Thoracic aorta (tissue), 2 donors: Measurements from ENCODE around the gene PRR19. TPM values are rescaled to one million over a fixed set of nuclear protein-coding genes. Genes with fewer than 3 reads are reported as not detected.
"Not testable (repeated sequence)": the region's sequence is repeated elsewhere in the genome, so short reads cannot be mapped to it uniquely, and the experiment has no call there.

Experiments used
- ATAC-seq: fragments of 150-250 bp; one replicate; pipeline ENCODE4 v1.8.0; 2017; ENCODE audit warnings: low read depth; ENCODE audit not compliant: insufficient number of reproducible peaks, low FRiP score
- DNase-seq: peaks from one replicate; pipeline ENCODE4 v3.0.0-alpha.2; 2020; ENCODE audit warnings: low spot score
- H3K27ac ChIP-seq, 2 donors: fragments of 200-600 bp; sonication (generic); 1 replicate in 1 of 2; 2 replicates in 1 of 2; pipeline ENCODE4 v1.5.1; 2016; ENCODE audit warnings: mild to moderate bottlenecking in 2 of 2, moderate library complexity in 2 of 2
- H3K27me3 ChIP-seq: fragments of 200-600 bp; sonication (generic); replicated peaks from 2 replicates; pipeline ENCODE4 v1.6.0; 2016; ENCODE audit warnings: mild to moderate bottlenecking; ENCODE audit not compliant: insufficient read depth
- H3K36me3 ChIP-seq: fragments of 200-600 bp; sonication (generic); one replicate; pipeline ENCODE4 v1.5.1; 2016
- H3K4me1 ChIP-seq, 2 donors: fragments of 200-600 bp; sonication (generic); 1 replicate in 1 of 2; 2 replicates in 1 of 2; pipeline versions ENCODE4 v1.5.1 to v1.6.0; 2016; ENCODE audit warnings: low read depth in 2 of 2, mild to moderate bottlenecking in 1 of 2; ENCODE audit not compliant: control insufficient read depth in 1 of 2
- H3K4me3 ChIP-seq: fragments of 200-600 bp; sonication (generic); 2 replicates; pipeline ENCODE4 v1.5.1; 2016; ENCODE audit warnings: mild to moderate bottlenecking
- H3K9me3 ChIP-seq: fragments of 200-600 bp; sonication (generic); 2 replicates; pipeline ENCODE4 v1.5.1; 2016
- total RNA-seq, 2 donors: library from RNA; depleted of rRNA; stranded (reverse); fragments of >200 nt; gene quantifications; one replicate each; pipeline versions ENCODE4 v1.1.0 to v1.2.3, GENCODE V29; 2016
- TF ChIP-seq, protein P1 (sequence below): fragments of 200-600 bp; sonication (generic); IDR thresholded peaks from one replicate; pipeline ENCODE4 v1.5.1; 2019; ENCODE audit warnings: antibody characterized with exemption

PRR19 gene
- total RNA-seq, 2 donors from 2014 or later = not detected

DNA sequence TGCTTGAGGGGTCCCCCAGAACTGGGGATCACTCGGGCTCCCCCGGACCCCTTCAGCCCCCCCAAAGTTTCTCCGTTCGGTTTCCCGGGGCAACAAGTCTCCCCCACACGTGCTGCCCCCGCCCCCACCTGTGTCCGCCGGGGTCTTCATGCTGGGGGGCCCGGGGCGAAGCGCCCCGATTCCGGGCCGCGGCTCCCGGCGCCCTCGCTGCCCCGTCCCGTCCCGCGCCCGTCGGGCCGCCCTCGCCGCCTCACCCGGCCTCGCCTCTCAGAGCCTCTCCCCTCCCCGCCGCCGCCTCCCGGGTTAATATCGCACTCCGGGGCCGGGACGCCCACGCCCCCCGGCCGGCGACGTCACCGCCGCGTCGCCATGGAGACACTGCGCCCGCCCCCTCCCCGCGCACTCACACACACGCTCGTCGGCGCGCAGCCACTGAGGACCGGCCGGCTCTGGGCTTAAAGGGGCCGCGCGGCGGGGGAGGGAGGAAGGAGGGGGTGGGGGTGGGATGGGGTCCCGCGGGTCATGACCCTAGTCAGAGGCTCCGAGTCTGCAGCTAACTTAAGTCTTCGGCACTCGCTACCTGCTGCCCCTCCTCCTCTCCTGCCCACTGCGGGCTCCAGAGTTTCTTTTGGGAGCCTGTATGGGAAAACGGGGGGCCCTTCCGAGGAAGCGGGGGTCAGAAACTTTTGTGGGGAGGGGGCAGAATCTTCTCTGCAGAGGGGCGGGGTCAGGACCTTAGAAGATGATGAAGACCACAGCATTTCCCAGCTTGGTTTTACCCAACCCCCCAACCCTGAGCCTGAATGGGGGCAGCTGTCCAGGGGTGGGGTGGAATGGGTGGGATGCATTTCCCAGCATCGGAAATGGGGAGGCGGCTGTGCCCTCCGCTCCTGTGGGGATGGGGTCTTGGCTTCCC, 46.8 kb upstream of the PRR19 start, which contains the start of gene ERF:
ERF (minus strand) TSS at position 279 of the 916 bp plus-strand sequence; CDS start at position 150, 129 bp downstream.
- no peaks in the 10 kb centered on the region for H3K27me3 ChIP-seq
- ATAC-seq (peak; percentile 62), DNase-seq (peak; percentile 78)
- H3K36me3 ChIP-seq = no peaks in the 10 kb centered on the region
- H3K4me3 ChIP-seq = peak within 1 kb of the TSS; percentile 99
- TF ChIP-seq, protein P1, sequence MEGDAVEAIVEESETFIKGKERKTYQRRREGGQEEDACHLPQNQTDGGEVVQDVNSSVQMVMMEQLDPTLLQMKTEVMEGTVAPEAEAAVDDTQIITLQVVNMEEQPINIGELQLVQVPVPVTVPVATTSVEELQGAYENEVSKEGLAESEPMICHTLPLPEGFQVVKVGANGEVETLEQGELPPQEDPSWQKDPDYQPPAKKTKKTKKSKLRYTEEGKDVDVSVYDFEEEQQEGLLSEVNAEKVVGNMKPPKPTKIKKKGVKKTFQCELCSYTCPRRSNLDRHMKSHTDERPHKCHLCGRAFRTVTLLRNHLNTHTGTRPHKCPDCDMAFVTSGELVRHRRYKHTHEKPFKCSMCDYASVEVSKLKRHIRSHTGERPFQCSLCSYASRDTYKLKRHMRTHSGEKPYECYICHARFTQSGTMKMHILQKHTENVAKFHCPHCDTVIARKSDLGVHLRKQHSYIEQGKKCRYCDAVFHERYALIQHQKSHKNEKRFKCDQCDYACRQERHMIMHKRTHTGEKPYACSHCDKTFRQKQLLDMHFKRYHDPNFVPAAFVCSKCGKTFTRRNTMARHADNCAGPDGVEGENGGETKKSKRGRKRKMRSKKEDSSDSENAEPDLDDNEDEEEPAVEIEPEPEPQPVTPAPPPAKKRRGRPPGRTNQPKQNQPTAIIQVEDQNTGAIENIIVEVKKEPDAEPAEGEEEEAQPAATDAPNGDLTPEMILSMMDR = no peak
- H3K4me1 ChIP-seq = peaks cover 29 to 38% of the 10 kb centered on the region in 2 donors
- H3K27ac ChIP-seq = peak within 1 kb of the TSS; percentile 98 to 99
- no peaks in the 10 kb centered on the region for H3K9me3 ChIP-seq

DNA sequence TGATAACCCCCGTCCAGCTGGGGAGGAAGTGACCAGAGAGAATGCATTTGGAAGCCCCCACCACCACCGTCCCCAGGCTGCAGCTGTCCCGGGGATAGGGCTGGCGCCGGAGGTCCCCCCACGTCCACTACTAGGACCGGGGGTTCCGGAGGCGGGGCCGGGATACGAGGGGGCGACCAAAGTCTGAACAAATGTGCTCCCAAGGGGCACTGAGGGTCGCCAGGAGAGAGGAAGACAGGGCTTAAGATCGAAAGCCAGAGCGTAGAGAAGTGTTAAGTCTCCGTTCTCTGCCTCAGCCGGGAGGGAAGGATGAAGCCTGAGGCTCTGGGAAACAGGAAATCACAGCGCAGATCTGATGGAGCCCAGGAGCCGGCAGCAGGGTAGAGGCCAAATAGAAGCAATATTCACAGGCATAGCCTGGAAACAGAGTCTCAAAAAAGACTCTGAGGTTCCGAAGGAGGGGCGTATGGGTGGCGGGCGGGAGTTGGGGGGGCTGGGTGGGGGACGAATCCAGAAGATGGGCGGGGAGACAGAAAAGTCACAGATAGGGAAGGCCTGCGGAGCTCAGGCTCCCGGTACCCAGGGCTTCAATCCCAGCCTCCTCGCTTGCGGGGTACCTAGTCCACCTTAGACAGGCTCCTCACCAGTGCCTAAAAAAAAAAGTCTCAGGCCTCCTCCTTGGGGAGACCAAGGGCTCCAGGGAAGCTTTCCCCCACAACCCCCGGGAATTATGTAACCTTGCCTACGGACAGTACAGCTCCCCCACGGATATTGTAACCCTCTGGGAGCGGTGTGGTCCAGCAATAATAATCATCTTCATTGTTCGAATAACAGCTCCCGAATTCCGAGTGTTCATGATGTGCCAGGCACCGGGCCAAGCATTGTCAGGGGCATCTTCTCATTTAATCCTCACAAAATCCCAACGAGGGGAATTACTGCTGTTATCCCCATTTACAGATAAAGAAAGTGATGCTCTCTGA, 45.9 kb upstream of the PRR19 start:
- TF ChIP-seq, protein P1 = no peak
- no peaks in the 10 kb centered on the region for H3K36me3 ChIP-seq
- H3K27me3 ChIP-seq = no peaks in the 10 kb centered on the region
- peak overlapping the region; percentile 78 to 99 for H3K27ac ChIP-seq
- no peaks in the 10 kb centered on the region for H3K9me3 ChIP-seq
- no peak for DNase-seq
- peak overlapping the region; percentile 99 for H3K4me3 ChIP-seq
- peaks cover 20 to 28% of the 10 kb centered on the region in 2 donors for H3K4me1 ChIP-seq
- no peak for ATAC-seq

DNA sequence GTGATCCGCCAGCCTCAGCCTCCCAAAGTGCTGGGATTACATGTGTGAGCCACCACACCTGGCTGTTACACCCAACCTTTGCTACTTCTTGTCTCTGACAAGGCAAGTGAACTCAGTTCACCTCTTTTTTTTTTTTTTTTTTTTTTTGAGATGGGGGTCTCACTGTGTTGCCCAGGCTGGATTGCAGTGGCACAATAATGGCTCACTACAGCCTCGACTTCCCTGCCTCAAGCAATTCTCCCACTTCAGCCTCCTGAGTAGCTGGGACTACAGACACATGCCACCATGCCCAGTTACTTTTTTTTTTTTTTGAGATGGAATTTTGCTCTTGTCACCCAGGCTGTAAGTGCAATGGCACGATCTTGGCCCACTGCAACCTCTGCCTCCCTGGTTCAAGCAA, 44.1 kb upstream of the PRR19 start:
- ATAC-seq, H3K36me3 ChIP-seq, H3K27me3 ChIP-seq, DNase-seq, H3K9me3 ChIP-seq, H3K27ac ChIP-seq, H3K4me3 ChIP-seq: not testable (repeated sequence)
- peaks cover 4 to 12% of the 10 kb centered on the region in 2 donors for H3K4me1 ChIP-seq

DNA sequence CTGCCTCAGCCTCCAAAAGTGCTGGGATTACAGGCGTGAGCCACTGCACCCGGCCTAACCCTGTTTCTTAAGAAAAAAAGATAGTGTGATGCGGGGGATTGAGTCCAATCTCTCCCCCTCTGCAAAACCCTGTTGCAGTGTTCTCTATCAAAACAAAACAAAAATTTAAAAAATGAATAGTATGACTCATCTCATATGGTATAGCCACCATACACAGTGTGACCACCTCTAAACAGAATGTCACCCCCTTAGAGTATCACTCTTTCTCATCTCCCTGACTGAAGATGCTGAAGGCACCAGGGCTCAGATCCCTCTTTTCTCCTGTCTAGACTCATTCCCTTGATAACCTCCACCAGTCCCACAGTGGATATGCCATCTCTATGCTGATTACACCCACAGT, 40.2 kb upstream of the PRR19 start:
- no peak for ATAC-seq

DNA sequence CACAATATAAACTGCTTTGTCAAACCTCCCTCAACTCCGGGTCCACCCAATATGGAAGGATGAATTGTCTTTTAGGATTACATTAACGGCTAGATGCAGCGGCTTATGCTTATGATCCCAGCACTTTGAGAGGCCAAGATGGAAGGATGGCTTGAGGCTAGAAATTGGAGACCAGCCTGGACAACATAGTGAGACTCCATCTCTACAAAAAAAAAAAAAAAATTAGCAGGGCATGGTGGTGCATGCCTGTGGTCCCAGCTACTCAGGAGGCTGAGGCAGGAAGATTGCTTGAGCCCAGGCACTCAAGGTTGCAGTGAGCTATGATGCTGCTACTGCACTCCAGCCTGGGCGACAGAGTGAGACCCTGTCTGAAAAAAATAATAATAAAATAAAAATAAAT, 35.8 kb upstream of the PRR19 start:
- not testable (repeated sequence) for H3K4me3 ChIP-seq, DNase-seq, H3K27me3 ChIP-seq, ATAC-seq, H3K27ac ChIP-seq, H3K9me3 ChIP-seq, H3K36me3 ChIP-seq
- peaks cover 12 to 21% of the 10 kb centered on the region in 2 donors for H3K4me1 ChIP-seq

More for the DNA sequence above, 40.2 kb upstream of the PRR19 start:
- TF ChIP-seq, protein P1 = no peak
- Histone ChIP-seq H3K27ac (no peak overlapping the region), H3K36me3 (no peaks in the 10 kb centered on the region), H3K4me3 (no peak overlapping the region), H3K27me3 (no peaks in the 10 kb centered on the region), H3K9me3 (no peaks in the 10 kb centered on the region), H3K4me1 (no peaks in the 10 kb centered on the region)
- no peak for DNase-seq

DNA sequence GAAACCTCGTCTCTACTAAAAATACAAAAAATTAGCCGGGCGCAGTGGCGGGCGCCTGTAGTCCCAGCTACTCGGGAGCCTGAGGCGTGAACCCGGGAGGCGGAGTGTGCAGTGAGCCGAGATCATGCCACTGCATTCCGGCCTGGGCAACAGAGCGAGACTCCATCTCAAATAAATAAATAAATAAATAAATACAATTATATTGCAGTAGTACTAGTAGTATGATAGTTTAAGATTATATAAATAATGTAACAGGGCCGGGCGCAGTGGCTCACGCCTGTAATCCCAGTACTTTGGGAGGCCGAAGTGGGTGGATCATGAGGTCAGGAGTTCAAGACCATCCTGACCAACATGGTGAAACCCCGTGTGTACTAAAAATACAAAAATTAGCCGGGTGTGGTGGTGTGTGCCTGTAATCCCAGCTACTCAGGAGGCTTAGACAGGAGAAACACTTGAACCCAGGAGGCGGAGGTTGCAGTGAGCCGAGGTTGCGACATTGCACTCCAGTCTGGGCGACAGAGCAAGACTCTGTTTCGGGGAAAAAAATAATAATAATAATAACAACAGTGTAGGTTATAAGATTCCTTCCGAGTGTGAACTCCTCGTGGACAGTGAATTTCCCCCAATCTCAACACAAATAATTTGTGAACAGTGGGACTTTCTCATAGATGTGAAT, 34.9 kb upstream of the PRR19 start:
- H3K9me3 ChIP-seq, H3K27ac ChIP-seq, H3K4me3 ChIP-seq, ATAC-seq, H3K36me3 ChIP-seq, H3K27me3 ChIP-seq, DNase-seq: not testable (repeated sequence)
- peaks cover 17 to 31% of the 10 kb centered on the region in 2 donors for H3K4me1 ChIP-seq
